OCI-LY1 (cell line): ENCODE measurements around the gene HORMAD2.

Experiments used
- CTCF ChIP-seq: fragments of 200-600 bp; sonication (generic), shearing (Covaris generic); IDR thresholded peaks from 2 replicates; pipeline ENCODE4 v1.5.1; 2017; ENCODE audit warnings: mild to moderate bottlenecking, antibody characterized with exemption, low read length, moderate library complexity, mixed read lengths
- EZH2 ChIP-seq: fragments of 200-600 bp; sonication (generic), shearing (Covaris generic); IDR thresholded peaks from 2 replicates; pipeline ENCODE4 v1.8.0; 2017; ENCODE audit warnings: borderline replicate concordance, mixed run types, mild to moderate bottlenecking, antibody characterized with exemption, low read length, moderate library complexity, mixed read lengths

DNA sequence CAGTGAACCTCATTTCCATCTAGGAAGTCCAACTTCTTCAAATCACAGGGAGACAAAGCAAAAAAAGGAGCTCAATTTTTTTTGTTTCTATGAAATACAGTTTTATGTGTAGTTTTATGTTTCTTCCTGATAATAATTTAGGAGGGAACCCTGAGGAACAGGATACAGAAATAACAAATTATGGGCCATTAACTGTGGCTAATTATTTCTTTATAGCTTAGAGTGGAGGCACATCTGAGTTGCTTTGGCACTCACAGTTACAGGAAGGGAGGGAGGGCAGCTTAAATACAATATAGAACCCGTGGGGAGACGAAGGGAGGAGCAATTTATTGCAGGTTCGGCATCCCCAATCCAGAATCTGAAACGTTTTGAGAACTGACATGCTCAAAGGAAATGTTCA, 37.1 kb upstream of the HORMAD2 start:
- TF ChIP-seq CTCF (no peak), EZH2 (no peak)
